Pancreas (tissue), 10 donors: Measurements from ENCODE around the gene PTPN14. TPM values are rescaled to one million over a fixed set of nuclear protein-coding genes. Genes with fewer than 3 reads are reported as not detected.
A peak's percentile ranks its signal among the peaks of the same experiment; 100 is the strongest.

Experiments
- ATAC-seq, 4 donors: fragments of 200-7000 bp; cut with Tn5 transposase; one replicate each; pipeline versions ENCODE4 v1.8.0 to v1.9.1; 2020; ENCODE audit warnings: mild to moderate bottlenecking in 4 of 4, moderate library complexity in 4 of 4
- DNase-seq, 6 donors: peaks; one replicate each; pipeline ENCODE4 v3.0.0-alpha.2; 2020
- FAIRE-seq: peaks from 2 replicates; lab custom pipeline; 2012; peaks lifted over from hg19 to GRCh38; lab: Jason Lieb, UNC
- H3K27ac ChIP-seq, 4 donors: fragments of 200-600 bp; sonication (generic); 1 replicate in 3 of 4; 2 replicates in 1 of 4; pipeline versions ENCODE4 v1.5.0 to v1.8.0; 2020
- H3K27me3 ChIP-seq, 4 donors: fragments of 200-600 bp; one replicate each; pipeline ENCODE4 v1.8.0; 2021
- H3K36me3 ChIP-seq, 3 donors: fragments of 200-600 bp; sonication (generic) in 1 of 3; one replicate each; pipeline versions ENCODE4 v1.5.0 to v1.8.0; 2020 to 2021
- H3K4me1 ChIP-seq, 3 donors: fragments of 200-600 bp; one replicate each; pipeline ENCODE4 v1.8.0; 2021
- H3K4me3 ChIP-seq, 4 donors: fragments of 200-600 bp; sonication (generic) in 2 of 4; one replicate each; pipeline versions ENCODE4 v1.5.0 to v1.8.0; 2020 to 2021
- H3K9me3 ChIP-seq, 4 donors: fragments of 200-600 bp; one replicate each; pipeline ENCODE4 v1.8.0; 2021
- CTCF ChIP-seq, 4 donors: fragments of 200-600 bp; sonication (generic) in 3 of 4; IDR thresholded peaks; one replicate each; pipeline versions ENCODE4 v1.5.0 to v1.8.0; 2021; ENCODE audit warnings: antibody characterized with exemption in 4 of 4
- WGBS, 2 donors: extraction: QIAGEN DNeasy Blood & Tissue Kit; methylation state at CpG; one replicate each; pipeline ENCODE4 v1.1.7; 2013; 5-methylcytosine and 5-hydroxymethylcytosine counted together
- intact Hi-C, 3 donors: fragments of 100-400 bp; cut with DNase I; formaldehyde crosslinking; loops; one replicate each; pipeline versions ENCODE4 v1.11.1 to v1.14.2; 2022
- polyA plus RNA-seq, 2 donors: library from polyadenylated mRNA; stranded (reverse); fragments of 200-250 nt; gene quantifications; one replicate each; pipeline ENCODE4 v1.2.3, GENCODE V29; 2013
- total RNA-seq, 6 donors: library from RNA; stranded (reverse); fragmentation: NEBNext Ultra II Directional in 4 of 6; extraction: Animal tissue kit (Norgen Biotek cat#: 25700) in 4 of 6; gene quantifications; one replicate each; pipeline versions ENCODE4 v1.2.1 to v1.2.4, GENCODE V29; 2021 to 2023
- donor health status: healthy with polysubstance abuse.
- donor health status: DM: no; HTN: no; CAD: no; lungs with moderate emphysema.
- donor health status: DM: no; HTN: no; CAD: no.
- donor health status: control.
- donor health status: control.
- donor health status: Bipolar disorder and iron deficiency.
- donor health status: DM: yes; HTN: yes; CAD: no.
- donor health status: DM: no; HTN: no; CAD: no.
- donor health status: DM: no; HTN: no; CAD: no.
- donor health status: DM: yes; HTN: yes; CAD: no.

Gene PTPN14
- total and polyA plus RNA-seq, 8 donors = 1.9 to 17.5 (median 11.5) TPM

DNA sequence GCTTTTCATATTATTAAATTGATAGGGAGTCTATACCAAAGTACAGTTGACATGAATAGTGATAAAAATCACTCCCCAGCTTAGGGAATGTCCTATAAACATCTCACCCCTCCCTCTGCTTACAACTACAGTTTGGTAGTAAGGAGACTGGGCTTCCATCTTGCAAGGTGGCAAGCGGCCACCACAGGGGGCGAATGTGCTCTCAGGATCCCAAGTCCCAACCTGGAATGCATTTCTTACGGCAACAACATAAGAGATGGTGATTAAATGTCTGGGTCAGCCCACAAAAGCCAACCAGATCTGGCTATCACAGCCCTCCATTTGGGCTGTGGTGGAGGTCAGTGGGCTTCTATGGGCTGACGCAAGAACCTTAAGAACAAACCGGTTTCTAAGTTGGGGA, 202.4 kb downstream of the PTPN14 start:
- intact Hi-C loops = no loop called here
- Histone ChIP-seq H3K9me3 (no peaks in the 10 kb centered on the region), H3K27ac (no peak overlapping the region), H3K36me3 (peaks cover 0 to 4% (median 3%) of the 10 kb centered on the region in 3 donors), H3K4me1 (no peaks in the 10 kb centered on the region), H3K27me3 (no peaks in the 10 kb centered on the region), H3K4me3 (no peak overlapping the region)
- FAIRE-seq (no peak), DNase-seq (no peak), ATAC-seq (no peak)
- TF ChIP-seq CTCF (IDR thresholded peaks at IDR 0.05) = no peak
- 97 to 98% methylated on average over 5 of the region's 5 CpGs for WGBS, 2 donors

DNA sequence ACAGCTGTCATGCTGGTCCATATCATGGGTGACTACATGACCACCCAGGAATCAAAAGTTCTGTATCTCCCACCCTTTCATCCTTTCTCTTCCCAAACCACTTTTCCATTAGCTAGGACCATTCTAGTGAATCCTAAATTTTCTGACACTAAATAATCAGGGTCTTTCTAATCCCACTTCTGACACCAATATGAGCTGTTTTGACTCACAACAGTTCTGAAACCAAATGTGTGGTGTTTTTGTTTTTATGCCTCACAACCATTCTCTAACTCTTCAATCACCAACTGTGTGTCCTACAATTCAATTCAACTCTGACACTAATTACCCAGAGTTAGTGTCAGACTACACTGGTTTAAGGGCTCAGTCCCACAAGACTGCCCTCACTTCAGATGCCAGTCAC, 206.5 kb downstream of the PTPN14 start:
- peaks cover 0 to 4% (median 0%) of the 10 kb centered on the region in 3 donors for H3K36me3 ChIP-seq
- no peaks in the 10 kb centered on the region for H3K4me1 ChIP-seq
- ATAC-seq (no peak), DNase-seq (no peak), FAIRE-seq (no peak)
- TF ChIP-seq CTCF (IDR thresholded peaks at IDR 0.05) = no peak
- H3K4me3 ChIP-seq = no peak overlapping the region
- intact Hi-C loops = loop anchor here in 1 of 3 donors (5.0 kb wide), 1 partner anchor 242 kb away; no protein-coding TSS in a partner anchor
- no peak overlapping the region for H3K27ac ChIP-seq
- no peaks in the 10 kb centered on the region for H3K9me3 ChIP-seq
- H3K27me3 ChIP-seq = no peaks in the 10 kb centered on the region

DNA sequence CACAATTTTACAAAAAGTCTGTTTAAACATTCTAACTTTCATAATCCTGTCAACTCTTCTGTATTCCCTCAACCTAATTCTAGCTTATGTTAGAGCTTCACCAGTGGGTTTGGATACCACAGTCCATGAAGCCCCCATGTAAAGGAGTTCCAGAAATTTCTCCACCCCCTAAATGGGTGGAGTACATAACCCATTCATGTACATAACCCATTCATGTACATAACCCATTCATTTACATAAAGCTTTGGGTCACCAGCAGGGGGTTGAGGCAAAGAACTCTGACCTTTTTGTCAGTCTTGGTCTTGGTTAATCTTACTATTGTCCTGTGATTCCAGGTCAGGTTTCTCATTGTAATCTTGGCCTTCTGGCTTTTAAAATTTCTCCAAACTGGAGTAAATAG, 208.9 kb downstream of the PTPN14 start:
- TF ChIP-seq CTCF (IDR thresholded peaks at IDR 0.05) = no peak
- no peaks in the 10 kb centered on the region for H3K27me3 ChIP-seq
- H3K9me3 ChIP-seq = no peaks in the 10 kb centered on the region
- H3K4me1 ChIP-seq = no peaks in the 10 kb centered on the region
- ATAC-seq (no peak), FAIRE-seq (no peak), DNase-seq (no peak)
- no peak overlapping the region for H3K27ac ChIP-seq
- H3K4me3 ChIP-seq = no peak overlapping the region
- intact Hi-C loops = loop anchor here in 1 of 3 donors (5.0 kb wide), 1 partner anchor 245 kb away; no protein-coding TSS in a partner anchor
- no peaks in the 10 kb centered on the region for H3K36me3 ChIP-seq

- Histone ChIP-seq H3K27ac (no peak overlapping the region), H3K4me3 (no peak overlapping the region), H3K27me3 (no peaks in the 10 kb centered on the region), H3K4me1 (no peaks in the 10 kb centered on the region), H3K9me3 (no peaks in the 10 kb centered on the region), H3K36me3 (peaks cover 0 to 3% (median 0%) of the 10 kb centered on the region in 3 donors)
- no peak for FAIRE-seq
- intact Hi-C loops = loop anchor here in 1 of 3 donors (5.0 kb wide), 1 partner anchor 245 kb away; no protein-coding TSS in a partner anchor
- no peak for ATAC-seq
- no peak for TF ChIP-seq CTCF (IDR thresholded peaks at IDR 0.05)
- no peak for DNase-seq
- WGBS, 2 donors = 73 to 80% methylated on average over 3 of the region's 3 CpGs
Observed at GRCh38 chr1:214341932-214342331, 209.5 kb downstream of the PTPN14 start.

DNA sequence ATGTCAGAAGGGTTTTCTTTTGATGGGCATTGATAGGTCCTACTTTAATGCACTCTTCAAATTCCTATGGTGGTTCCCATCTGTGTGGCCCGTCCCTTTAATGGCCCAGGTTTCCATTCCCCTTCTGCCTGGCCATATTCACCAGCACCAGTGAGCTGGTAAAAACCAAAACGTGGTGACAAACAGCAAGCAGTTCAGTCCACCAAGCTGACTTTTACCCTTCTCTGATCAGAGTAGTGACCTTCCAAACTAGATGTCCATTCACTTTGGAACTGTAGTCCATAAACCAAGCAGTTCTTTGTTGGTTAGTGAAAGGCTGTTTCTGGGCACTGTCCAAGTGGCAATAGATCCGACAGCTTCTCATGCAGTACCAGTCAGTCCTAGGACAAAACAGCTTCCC, 209.9 kb downstream of the PTPN14 start:
- no peaks in the 10 kb centered on the region for H3K9me3 ChIP-seq
- no peak for DNase-seq
- no peak for TF ChIP-seq CTCF (IDR thresholded peaks at IDR 0.05)
- ATAC-seq = peak in 1 of 4 donors; percentile 48
- H3K36me3 ChIP-seq = peaks cover 0 to 7% (median 0%) of the 10 kb centered on the region in 3 donors
- no peak overlapping the region for H3K4me3 ChIP-seq
- no peaks in the 10 kb centered on the region for H3K27me3 ChIP-seq
- 71 to 79% methylated on average over 3 of the region's 3 CpGs for WGBS, 2 donors
- FAIRE-seq = no peak
- intact Hi-C loops = loop anchor here in 1 of 3 donors (5.0 kb wide), 1 partner anchor 246 kb away; no protein-coding TSS in a partner anchor
- no peak overlapping the region for H3K27ac ChIP-seq
- H3K4me1 ChIP-seq = no peaks in the 10 kb centered on the region
